K562 (cell line): ENCODE results near the gene HNRNPDL. TPM values are rescaled to one million over a fixed set of nuclear protein-coding genes. Genes with fewer than 3 reads are reported as not detected.
A peak's percentile ranks its signal among the peaks of the same experiment; 100 is the strongest.

Source experiments
- BCL6 ChIP-seq: fragments of 250-450 bp; sonication (Bioruptor Pico); IDR thresholded peaks from 2 replicates; pipeline ENCODE4 v1.4.0; 2020
- CREM ChIP-seq: IDR thresholded peaks from 2 replicates; pipeline ENCODE4 v1.6.1; 2014; ENCODE audit warnings: antibody characterized with exemption, low read depth
- ETS1 ChIP-seq: conservative IDR thresholded peaks from 2 replicates; pipeline ENCODE4 v1.6.1; 2011; ENCODE audit warnings: low read depth, mild to moderate bottlenecking, low read length; ENCODE audit not compliant: control insufficient read depth
- FOXO4 ChIP-seq: fragments of 450-650 bp; formaldehyde crosslinking; IDR thresholded peaks from 2 replicates; pipeline ENCODE4 v1.4.0; 2020; ENCODE audit warnings: mild to moderate bottlenecking, moderate library complexity
- HEY1 ChIP-seq: fragments of 250-450 bp; sonication (Bioruptor Pico); IDR thresholded peaks from 2 replicates; pipeline ENCODE4 v1.5.0; 2020; ENCODE audit warnings: mild to moderate bottlenecking, moderate library complexity, borderline replicate concordance
- MECOM ChIP-seq: fragments of 250-450 bp; sonication (Bioruptor Pico); IDR thresholded peaks from 2 replicates; pipeline ENCODE4 v1.8.0; 2022; ENCODE audit warnings: inconsistent platforms
- MEIS2 ChIP-seq: fragments of 450-650 bp; IDR thresholded peaks from 2 replicates; pipeline ENCODE4 v1.6.1; 2014; ENCODE audit warnings: mild to moderate bottlenecking; ENCODE audit not compliant: partially characterized antibody
- MLLT1 ChIP-seq, 2 experiments: fragments of 450-650 bp; IDR thresholded peaks; 2 replicates each; pipeline ENCODE4 v1.6.1; 2016
- POLR3G ChIP-seq: IDR thresholded peaks from 2 replicates; pipeline ENCODE4 v1.6.1; 2011; ENCODE audit not compliant: insufficient read length, insufficient replicate concordance; ENCODE audit errors: extremely low read depth
- SAP30 ChIP-seq: fragments of 200-600 bp; sonication (generic); IDR thresholded peaks from 2 replicates; pipeline ENCODE4 v1.6.1; 2012; ENCODE audit warnings: borderline replicate concordance, low read depth, mild to moderate bottlenecking, moderate library complexity, low read length, control low read depth, inconsistent platforms; ENCODE audit not compliant: insufficient read depth, poor library complexity, severe bottlenecking
- SIN3A ChIP-seq, 2 experiments: fragments of 150-350 bp in 1 of 2; IDR thresholded peaks; 2 replicates each; pipeline ENCODE4 v1.6.1; 2011 to 2016; ENCODE audit warnings: borderline replicate concordance in 2 of 2, low read depth in 2 of 2, low read length in 2 of 2, mild to moderate bottlenecking in 2 of 2, moderate library complexity in 2 of 2; ENCODE audit not compliant: control insufficient read depth in 1 of 2
- SMAD4 ChIP-seq: fragments of 250-450 bp; sonication (Bioruptor Pico); conservative IDR thresholded peaks from 2 replicates; pipeline ENCODE4 v1.8.0; 2021; ENCODE audit warnings: inconsistent platforms, mild to moderate bottlenecking, moderate library complexity
- polyA plus RNA-seq, 8 experiments: library from polyadenylated mRNA; depleted of rRNA in 4 of 8; stranded (reverse) in 5 of 8; unstranded in 3 of 8; fragments of >200 nt; fragmentation: Nextera tagmentation in 2 of 8; fragmentation: Illumina TruSeq in 1 of 8; extraction: Ambion mirVana in 2 of 8; extraction: Trizol in 1 of 8; gene quantifications; 2 replicates each; pipeline versions ENCODE4 v1.2.1 to v1.2.3, GENCODE V29; 2011 to 2014; ENCODE audit warnings: inconsistent platforms in 1 of 8, missing spikeins in 1 of 8
- total RNA-seq, 7 experiments: library from RNA; depleted of rRNA in 6 of 7; stranded (reverse); fragments of >200 nt in 6 of 7; fragmentation: Illumina TruSeq in 2 of 7; extraction: Trizol in 2 of 7; gene quantifications; 2 replicates each; pipeline versions ENCODE4 v1.2.1 to v1.2.3, GENCODE V29; 2011 to 2021; ENCODE audit warnings: low replicate concordance in 1 of 7
- TF ChIP-seq, protein P1 (sequence below): fragments of 450-650 bp; formaldehyde crosslinking; IDR thresholded peaks from 2 replicates; pipeline ENCODE4 v1.4.0; 2020; ENCODE audit warnings: mild to moderate bottlenecking, moderate library complexity
- TF ChIP-seq, protein P2 (sequence below), 2 experiments: IDR thresholded peaks in 1 of 2; conservative IDR thresholded peaks in 1 of 2; 2 replicates each; pipeline ENCODE4 v1.6.1; 2016; ENCODE audit warnings: low read depth in 2 of 2, mild to moderate bottlenecking in 1 of 2, missing compliant biosample characterization in 1 of 2, missing genetic modification characterization in 1 of 2, moderate library complexity in 1 of 2
- TF ChIP-seq, protein P3 (sequence below): fragments of 250-450 bp; sonication (Bioruptor Pico); IDR thresholded peaks from 2 replicates; pipeline ENCODE4 v1.8.0; 2021; ENCODE audit warnings: borderline replicate concordance, mild to moderate bottlenecking, moderate library complexity; ENCODE audit not compliant: poor library complexity, severe bottlenecking

Gene HNRNPDL
- total and polyA plus RNA-seq, 9 of the 15 experiments (the other 6 are each of a cell fraction or from before 2014, with no cell fraction given) = 243 to 652 (median 351) TPM

GRCh38 chr4:82428526-82428968 is 1.7 kb downstream of the HNRNPDL start (continued):
- TF ChIP-seq MECOM (CRISPR knock-in tag) = no peak
- TF ChIP-seq POLR3G = no peak
- TF ChIP-seq MEIS2 = peak; percentile 75
- TF ChIP-seq SMAD4 (CRISPR knock-in tag) = no peak
- peak; percentile 31 for TF ChIP-seq SAP30
- TF ChIP-seq HEY1 (CRISPR knock-in tag) = no peak
- peak; percentile 71 to 93; a peak in 2 of 4 replicates for TF ChIP-seq SIN3A (IDR thresholded peaks at IDR 0.05; ENCODE audit: borderline replicate concordance in 2 of 2, control insufficient read depth in 1 of 2, low read depth in 2 of 2, low read length in 2 of 2)
- TF ChIP-seq ETS1 = peak; percentile 68; the same call in 1 of the 2 replicates
- TF ChIP-seq, protein P1, sequence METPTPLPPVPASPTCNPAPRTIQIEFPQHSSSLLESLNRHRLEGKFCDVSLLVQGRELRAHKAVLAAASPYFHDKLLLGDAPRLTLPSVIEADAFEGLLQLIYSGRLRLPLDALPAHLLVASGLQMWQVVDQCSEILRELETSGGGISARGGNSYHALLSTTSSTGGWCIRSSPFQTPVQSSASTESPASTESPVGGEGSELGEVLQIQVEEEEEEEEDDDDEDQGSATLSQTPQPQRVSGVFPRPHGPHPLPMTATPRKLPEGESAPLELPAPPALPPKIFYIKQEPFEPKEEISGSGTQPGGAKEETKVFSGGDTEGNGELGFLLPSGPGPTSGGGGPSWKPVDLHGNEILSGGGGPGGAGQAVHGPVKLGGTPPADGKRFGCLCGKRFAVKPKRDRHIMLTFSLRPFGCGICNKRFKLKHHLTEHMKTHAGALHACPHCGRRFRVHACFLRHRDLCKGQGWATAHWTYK (CRISPR knock-in tag) = 0 out of 2 replicates have a peak, but pooled peaks have one; percentile 61
- no peak for TF ChIP-seq FOXO4
- TF ChIP-seq BCL6 (CRISPR knock-in tag) = no peak
- TF ChIP-seq, protein P2, sequence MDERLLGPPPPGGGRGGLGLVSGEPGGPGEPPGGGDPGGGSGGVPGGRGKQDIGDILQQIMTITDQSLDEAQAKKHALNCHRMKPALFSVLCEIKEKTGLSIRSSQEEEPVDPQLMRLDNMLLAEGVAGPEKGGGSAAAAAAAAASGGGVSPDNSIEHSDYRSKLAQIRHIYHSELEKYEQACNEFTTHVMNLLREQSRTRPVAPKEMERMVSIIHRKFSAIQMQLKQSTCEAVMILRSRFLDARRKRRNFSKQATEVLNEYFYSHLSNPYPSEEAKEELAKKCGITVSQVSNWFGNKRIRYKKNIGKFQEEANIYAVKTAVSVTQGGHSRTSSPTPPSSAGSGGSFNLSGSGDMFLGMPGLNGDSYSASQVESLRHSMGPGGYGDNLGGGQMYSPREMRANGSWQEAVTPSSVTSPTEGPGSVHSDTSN (CRISPR knock-in tag; IDR thresholded peaks at IDR 0.05; ENCODE audit: low read depth) = no peak
- TF ChIP-seq, protein P2 (tag; conservative IDR thresholded peaks at IDR 0.05; ENCODE audit: low read depth) = peak; percentile 71
- TF ChIP-seq, protein P3, sequence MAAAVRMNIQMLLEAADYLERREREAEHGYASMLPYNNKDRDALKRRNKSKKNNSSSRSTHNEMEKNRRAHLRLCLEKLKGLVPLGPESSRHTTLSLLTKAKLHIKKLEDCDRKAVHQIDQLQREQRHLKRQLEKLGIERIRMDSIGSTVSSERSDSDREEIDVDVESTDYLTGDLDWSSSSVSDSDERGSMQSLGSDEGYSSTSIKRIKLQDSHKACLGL = peak; percentile 62
- no peak for TF ChIP-seq MLLT1 (IDR thresholded peaks at IDR 0.05)
- TF ChIP-seq CREM = no peak
